OCI-LY7 (cell line): Measurements from ENCODE around the gene GTF3C6. TPM values are rescaled to one million over a fixed set of nuclear protein-coding genes. Genes with fewer than 3 reads are reported as not detected.
A peak's percentile ranks its signal among the peaks of the same experiment; 100 is the strongest.

Experiments
- Bru-seq: library from RNA; stranded (reverse); fragments of 400-500 nt; gene quantifications from one replicate; lab custom pipeline; 2021; lab: Mats Ljungman, UMichigan
- BruChase-seq, 2 experiments: library from RNA; stranded (reverse); fragments of 400-500 nt; gene quantifications; one replicate each; lab custom pipeline; 2021; lab: Mats Ljungman, UMichigan
- BruUV-seq: library from RNA; stranded (reverse); fragments of 400-500 nt; replicated peaks from 2 replicates; lab custom pipeline; 2021; lab: Mats Ljungman, UMichigan
- CTCF ChIA-PET: fragments of 300-600 bp; sonication (Branson Sonifier 250); formaldehyde crosslinking; loops from one replicate; lab custom pipeline; 2022; ENCODE audit warnings: antibody characterized with exemption; ENCODE audit not compliant: unreplicated experiment; lab: Charles Lee
- POLR2A ChIA-PET: fragments of 300-600 bp; sonication (Branson Sonifier 250); formaldehyde crosslinking; loops from one replicate; lab custom pipeline; 2022; ENCODE audit warnings: antibody characterized with exemption; lab: Charles Lee
- DNase-seq: peaks from one replicate; pipeline ENCODE4 v3.0.0-alpha.2; 2015; ENCODE audit warnings: low spot score
- H2AFZ ChIP-seq: fragments of 200-600 bp; sonication (generic), shearing (Covaris generic); 2 replicates; pipeline ENCODE4 v1.6.1; 2014; ENCODE audit warnings: mild to moderate bottlenecking, antibody characterized with exemption, low read length, moderate library complexity
- H3K27ac ChIP-seq: fragments of 200-600 bp; sonication (generic); 2 replicates; pipeline ENCODE4 v1.5.1; 2014; ENCODE audit warnings: mixed run types, low read depth, mild to moderate bottlenecking, moderate library complexity, low read length, inconsistent platforms; ENCODE audit not compliant: poor library complexity, severe bottlenecking
- H3K36me3 ChIP-seq: fragments of 200-600 bp; sonication (generic); 2 replicates; pipeline ENCODE4 v1.6.1; 2014; ENCODE audit warnings: mild to moderate bottlenecking, antibody characterized with exemption, low read length, moderate library complexity, mixed read lengths; ENCODE audit not compliant: insufficient read depth
- H3K4me1 ChIP-seq: fragments of 200-600 bp; sonication (generic); 2 replicates; pipeline ENCODE4 v1.5.1; 2014; ENCODE audit warnings: mild to moderate bottlenecking, low read length; ENCODE audit not compliant: insufficient read depth, poor library complexity, severe bottlenecking
- H3K4me2 ChIP-seq: fragments of 200-600 bp; sonication (generic); 2 replicates; pipeline ENCODE4 v1.6.1; 2014; ENCODE audit warnings: mild to moderate bottlenecking, low read length
- H3K4me3 ChIP-seq: fragments of 200-600 bp; sonication (generic); 2 replicates; pipeline ENCODE4 v1.5.1; 2014; ENCODE audit warnings: mild to moderate bottlenecking, low read depth, low read length; ENCODE audit not compliant: poor library complexity, severe bottlenecking
- H3K79me2 ChIP-seq: fragments of 200-600 bp; sonication (generic); 2 replicates; pipeline ENCODE4 v1.6.1; 2016; ENCODE audit warnings: low read depth, mild to moderate bottlenecking, low read length, moderate library complexity, mixed read lengths; ENCODE audit not compliant: insufficient read depth
- H3K9me2 ChIP-seq: fragments of 200-600 bp; sonication (generic); 2 replicates; pipeline ENCODE4 v1.6.1; 2016; ENCODE audit warnings: mild to moderate bottlenecking, low read length, mixed read lengths; ENCODE audit not compliant: insufficient read depth
- H3K9me3 ChIP-seq: fragments of 200-600 bp; sonication (generic); 2 replicates; pipeline ENCODE4 v1.6.1; 2014; ENCODE audit warnings: mild to moderate bottlenecking, mixed run types, low read length, mixed read lengths
- H4K20me1 ChIP-seq: fragments of 200-600 bp; sonication (generic); 2 replicates; pipeline ENCODE4 v1.6.1; 2014; ENCODE audit warnings: mild to moderate bottlenecking, antibody characterized with exemption, low read length, moderate library complexity, mixed read lengths; ENCODE audit not compliant: insufficient read depth
- EZH2phosphoT487 ChIP-seq: fragments of 200-600 bp; sonication (generic); IDR thresholded peaks from 2 replicates; pipeline ENCODE4 v1.6.1; 2018; ENCODE audit warnings: low read depth, borderline replicate concordance, mild to moderate bottlenecking, mixed run types, antibody characterized with exemption, low read length, moderate library complexity, mixed read lengths
- intact Hi-C: fragments of 100-400 bp; cut with micrococcal nuclease; formaldehyde crosslinking; loops from one replicate; pipeline ENCODE4 v1.10.0; 2022; ENCODE audit not compliant: unreplicated experiment
- long read RNA-seq: library from polyadenylated mRNA; stranded (forward); transcript quantifications from one replicate; pipeline ENCODE4 v2.0.0, GENCODE V29; 2022
- total RNA-seq, 2 experiments: library from RNA; depleted of rRNA in 1 of 2; stranded (reverse); fragments of >200 nt in 1 of 2; shearing (Covaris generic) in 1 of 2; gene quantifications; 2 replicates each; pipeline ENCODE4 v1.2.3, GENCODE V29; 2014 to 2022
- TF ChIP-seq, protein P1 (sequence below): fragments of 200-600 bp; sonication (generic); conservative IDR thresholded peaks from 2 replicates; pipeline ENCODE4 v1.5.1; 2014; ENCODE audit warnings: mild to moderate bottlenecking, antibody characterized with exemption, low read length, moderate library complexity, mixed read lengths

The GTF3C6 gene, protein sequence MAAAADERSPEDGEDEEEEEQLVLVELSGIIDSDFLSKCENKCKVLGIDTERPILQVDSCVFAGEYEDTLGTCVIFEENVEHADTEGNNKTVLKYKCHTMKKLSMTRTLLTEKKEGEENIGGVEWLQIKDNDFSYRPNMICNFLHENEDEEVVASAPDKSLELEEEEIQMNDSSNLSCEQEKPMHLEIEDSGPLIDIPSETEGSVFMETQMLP
- 29.7 and 56.8 TPM in 2 replicates for total RNA-seq (2014; rRNA removed; shearing (Covaris generic))
- total RNA-seq (2022) = 63.4 and 71.0 TPM in 2 replicates
- Bru-seq, nascent RNA = percentile 82 among the genes with signal in this experiment
- BruChase-seq, experiment 1, labeled RNA remaining after a 6-hour chase = percentile 84 among the genes with signal in this experiment
- percentile 74 among the genes with signal in this experiment for BruChase-seq, experiment 2, labeled RNA remaining after a 2-hour chase
- long read RNA-seq, transcript GTF3C6-201 (6 exons, 952 nt) = major isoform, 92 of 96 reads
- long read RNA-seq, partial matches to known transcripts = 3 of 96 reads
- long read RNA-seq, other reads (novel, unspliced or antisense) = 0 of 96 reads

DNA sequence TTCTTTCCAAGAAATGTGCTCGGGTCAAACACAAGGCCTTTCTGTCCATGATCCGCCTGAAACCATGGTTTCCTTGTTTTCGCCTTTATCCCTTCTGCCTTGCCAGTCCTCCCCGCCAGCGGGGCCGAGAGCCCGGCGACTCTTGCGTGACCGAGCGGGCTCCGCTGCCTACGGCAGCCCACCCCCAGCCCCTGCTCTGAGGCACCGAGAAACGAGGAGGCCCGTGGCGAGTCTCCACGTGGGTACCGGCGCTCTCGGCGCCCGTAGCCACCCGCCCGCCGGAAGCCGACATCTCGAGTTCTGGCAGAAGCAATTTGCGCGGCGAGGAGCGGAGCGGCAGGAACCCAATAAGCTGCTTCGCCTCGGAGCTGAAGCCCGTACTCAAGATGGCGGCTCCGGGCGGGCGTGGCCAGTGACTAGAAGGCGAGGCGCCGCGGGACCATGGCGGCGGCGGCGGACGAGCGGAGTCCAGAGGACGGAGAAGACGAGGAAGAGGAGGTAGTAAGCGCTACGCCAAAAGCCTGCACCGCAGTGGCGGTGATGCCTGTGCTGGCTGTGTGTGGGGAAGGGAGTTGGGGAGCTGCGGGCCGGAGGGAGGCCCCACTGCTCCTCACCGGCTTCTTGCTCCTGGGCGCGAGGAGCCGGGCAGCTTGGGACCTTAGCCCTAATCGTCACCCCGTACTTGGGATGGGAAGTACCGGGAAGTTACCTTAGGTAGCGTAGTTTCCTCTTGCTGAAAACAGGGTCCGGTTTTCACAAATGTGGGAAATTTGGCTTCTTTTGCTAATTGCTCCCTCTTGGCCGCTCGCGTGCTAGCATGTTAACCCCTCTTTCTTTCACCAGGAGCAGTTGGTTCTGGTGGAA lies at the start of gene GTF3C6:
Gene GTF3C6 (plus strand): TSS at position 378 of the 864 bp plus-strand sequence. CDS start 64 bp downstream, at position 442.
- TF ChIP-seq, protein P1, sequence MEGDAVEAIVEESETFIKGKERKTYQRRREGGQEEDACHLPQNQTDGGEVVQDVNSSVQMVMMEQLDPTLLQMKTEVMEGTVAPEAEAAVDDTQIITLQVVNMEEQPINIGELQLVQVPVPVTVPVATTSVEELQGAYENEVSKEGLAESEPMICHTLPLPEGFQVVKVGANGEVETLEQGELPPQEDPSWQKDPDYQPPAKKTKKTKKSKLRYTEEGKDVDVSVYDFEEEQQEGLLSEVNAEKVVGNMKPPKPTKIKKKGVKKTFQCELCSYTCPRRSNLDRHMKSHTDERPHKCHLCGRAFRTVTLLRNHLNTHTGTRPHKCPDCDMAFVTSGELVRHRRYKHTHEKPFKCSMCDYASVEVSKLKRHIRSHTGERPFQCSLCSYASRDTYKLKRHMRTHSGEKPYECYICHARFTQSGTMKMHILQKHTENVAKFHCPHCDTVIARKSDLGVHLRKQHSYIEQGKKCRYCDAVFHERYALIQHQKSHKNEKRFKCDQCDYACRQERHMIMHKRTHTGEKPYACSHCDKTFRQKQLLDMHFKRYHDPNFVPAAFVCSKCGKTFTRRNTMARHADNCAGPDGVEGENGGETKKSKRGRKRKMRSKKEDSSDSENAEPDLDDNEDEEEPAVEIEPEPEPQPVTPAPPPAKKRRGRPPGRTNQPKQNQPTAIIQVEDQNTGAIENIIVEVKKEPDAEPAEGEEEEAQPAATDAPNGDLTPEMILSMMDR = no peak
- no peak for TF ChIP-seq EZH2phosphoT487
- Histone ChIP-seq H3K27ac (peak within 1 kb of the TSS; percentile 49), H4K20me1 (no peaks in the 10 kb centered on the region), H3K4me3 (peak within 1 kb of the TSS; percentile 78), H3K36me3 (peaks cover 37% of the 10 kb centered on the region), H3K9me2 (no peaks in the 10 kb centered on the region), H3K4me2 (peak within 1 kb of the TSS; percentile 67), H2AFZ (peak within 1 kb of the TSS; percentile 88), H3K79me2 (peaks cover 8% of the 10 kb centered on the region), H3K4me1 (peaks cover 17% of the 10 kb centered on the region), H3K9me3 (no peaks in the 10 kb centered on the region)
- DNase-seq = peak; percentile 96
- ChIA-PET CTCF (interaction anchor here (0.6 to 1.0 kb wide), 3 partner anchors 15 to 545 kb away, joined by 3 to 5 read pairs (median 3); no protein-coding TSS in a partner anchor), POLR2A (interaction anchor here (0.6 to 3.7 kb wide), 14 partner anchors 9 to 1241 kb away, joined by 3 to 32 read pairs (median 4); partner anchors contain the start of genes AMD1, CDK19 and RPF2)
- intact Hi-C loops = loop anchor here (2.0 kb wide), 3 partner anchors 24 to 144 kb away; partner anchors contain the start of genes AMD1, CDK19 and RPF2
- BruUV-seq = TSS peak; percentile 66

DNA sequence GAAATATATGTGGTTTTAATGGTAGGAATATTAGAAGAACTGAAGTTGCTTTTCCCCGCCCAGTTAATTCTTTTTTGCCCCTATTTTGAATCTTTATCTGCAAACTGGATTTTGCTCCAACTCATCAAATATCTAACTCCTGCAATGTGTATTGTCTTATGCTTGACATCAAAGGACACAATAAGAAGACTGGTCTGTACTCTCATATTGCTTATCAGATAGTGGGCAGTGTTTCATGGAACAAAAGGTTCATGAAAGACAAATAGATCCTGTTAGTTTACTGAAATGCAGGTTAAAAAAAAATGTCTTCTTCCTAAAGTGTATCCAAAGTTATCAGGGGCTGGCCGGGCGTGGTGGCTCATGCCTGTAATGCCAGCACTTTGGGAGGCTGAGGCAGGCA lies 27.7 kb upstream of the GTF3C6 start:
- intact Hi-C loops = no loop called here
- Histone ChIP-seq H3K9me3 (no peaks in the 10 kb centered on the region), H2AFZ (no peak overlapping the region), H4K20me1 (no peaks in the 10 kb centered on the region), H3K27ac (no peak overlapping the region), H3K79me2 (no peaks in the 10 kb centered on the region), H3K4me1 (no peaks in the 10 kb centered on the region), H3K4me3 (no peak overlapping the region), H3K36me3 (no peaks in the 10 kb centered on the region), H3K9me2 (no peaks in the 10 kb centered on the region), H3K4me2 (no peak overlapping the region)
- POLR2A ChIA-PET = interaction anchor here (1.2 kb wide), 1 partner anchor 14 kb away, joined by 3 read pairs; no protein-coding TSS in a partner anchor
- DNase-seq = no peak
- CTCF ChIA-PET = no interaction called here
- no TSS peak for BruUV-seq
- TF ChIP-seq EZH2phosphoT487 = no peak

DNA sequence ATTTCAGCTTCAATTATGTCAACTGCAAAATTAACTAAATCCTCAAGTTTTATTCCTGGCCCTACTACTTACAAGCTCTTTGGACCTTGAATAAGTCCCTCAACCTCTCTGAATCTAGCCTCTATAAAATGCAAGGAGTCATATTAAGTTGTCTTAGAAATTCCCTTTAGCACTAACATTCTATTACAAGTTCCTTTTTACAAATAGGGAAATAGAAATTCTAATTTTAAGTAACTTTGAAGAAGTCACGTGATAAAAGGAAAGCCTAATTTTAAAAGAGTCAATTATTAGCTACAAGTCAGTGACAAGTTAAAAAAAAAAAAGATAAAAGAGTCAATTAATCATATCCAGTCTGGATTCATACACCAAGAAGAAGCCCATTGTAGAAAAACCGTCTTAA lies 24.6 kb upstream of the GTF3C6 start:
- Histone ChIP-seq H3K4me1 (no peaks in the 10 kb centered on the region), H3K27ac (no peak overlapping the region), H4K20me1 (no peaks in the 10 kb centered on the region), H3K36me3 (no peaks in the 10 kb centered on the region), H3K4me3 (no peak overlapping the region), H3K79me2 (no peaks in the 10 kb centered on the region), H3K9me2 (no peaks in the 10 kb centered on the region), H3K4me2 (no peak overlapping the region), H2AFZ (no peak overlapping the region), H3K9me3 (no peaks in the 10 kb centered on the region)
- intact Hi-C loops = no loop called here
- ChIA-PET POLR2A (interaction anchor here (0.6 to 1.2 kb wide), 3 partner anchors 10 to 484 kb away, joined by 3 to 5 read pairs (median 4); no protein-coding TSS in a partner anchor), CTCF (no interaction called here)
- BruUV-seq = no TSS peak
- DNase-seq = no peak
- TF ChIP-seq, protein P1 = no peak
- TF ChIP-seq EZH2phosphoT487 = no peak
